IPS-15b (cell line): ENCODE data around the gene ADAMTS18.

Experiments
- H3K27me3 ChIP-seq: one replicate; pipeline ENCODE4 v1.6.1; 2013; ENCODE audit warnings: low read length; ENCODE audit not compliant: control insufficient read depth, insufficient read depth
- H3K36me3 ChIP-seq: one replicate; pipeline ENCODE4 v1.6.1; 2013; ENCODE audit warnings: low read length; ENCODE audit not compliant: control insufficient read depth, insufficient read depth
- H3K4me1 ChIP-seq: one replicate; pipeline ENCODE4 v1.6.1; 2013; ENCODE audit warnings: mild to moderate bottlenecking, low read length; ENCODE audit not compliant: control insufficient read depth, insufficient read depth
- H3K4me3 ChIP-seq: one replicate; pipeline ENCODE4 v1.5.1; 2013; ENCODE audit warnings: low read depth, low read length
- H3K9ac ChIP-seq: one replicate; pipeline ENCODE4 v1.6.1; 2013; ENCODE audit warnings: low read depth, mild to moderate bottlenecking, low read length
- H3K9me3 ChIP-seq: one replicate; pipeline ENCODE4 v1.6.1; 2013; ENCODE audit warnings: mild to moderate bottlenecking, low read length; ENCODE audit not compliant: control insufficient read depth, insufficient read depth

ADAMTS18 gene

GRCh38 chr16:77336637-77337036, 98.2 kb downstream of the ADAMTS18 start:
- no peaks in the 10 kb centered on the region for H3K36me3 ChIP-seq
- H3K9me3 ChIP-seq, result no peaks in the 10 kb centered on the region
- H3K4me3 ChIP-seq, result no peak overlapping the region
- H3K4me1 ChIP-seq, result peaks cover 17% of the 10 kb centered on the region
- no peaks in the 10 kb centered on the region for H3K27me3 ChIP-seq
- H3K9ac ChIP-seq, result no peak overlapping the region

GRCh38 chr16:77335652-77336234, 99.1 kb downstream of the ADAMTS18 start:
- H3K36me3 ChIP-seq, result no peaks in the 10 kb centered on the region
- peaks cover 17% of the 10 kb centered on the region for H3K4me1 ChIP-seq
- no peak overlapping the region for H3K4me3 ChIP-seq
- H3K27me3 ChIP-seq, result no peaks in the 10 kb centered on the region
- H3K9me3 ChIP-seq, result no peaks in the 10 kb centered on the region
- H3K9ac ChIP-seq, result no peak overlapping the region

DNA sequence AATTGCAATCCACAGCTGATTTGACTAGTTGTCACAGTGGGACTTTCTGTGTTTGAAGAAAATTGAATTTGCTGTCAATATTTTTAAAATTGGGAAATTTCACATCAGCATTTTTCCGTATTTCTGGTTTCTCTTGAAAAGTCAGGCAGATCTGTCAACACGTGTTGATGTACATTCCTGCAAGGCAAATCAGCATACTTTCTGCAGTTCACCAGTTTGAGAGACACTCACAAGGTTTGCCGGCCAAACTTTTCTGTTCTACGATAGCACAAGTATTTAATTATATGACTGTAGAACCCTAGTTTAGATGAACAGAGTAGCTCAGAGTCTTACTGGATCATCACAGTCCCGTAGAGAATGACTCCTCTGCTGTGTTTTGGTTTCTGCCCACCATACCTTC, 102.0 kb downstream of the ADAMTS18 start:
- Histone ChIP-seq H3K4me1 (peaks cover 17% of the 10 kb centered on the region), H3K9me3 (no peaks in the 10 kb centered on the region), H3K4me3 (no peak overlapping the region), H3K36me3 (no peaks in the 10 kb centered on the region), H3K27me3 (no peaks in the 10 kb centered on the region), H3K9ac (no peak overlapping the region)

GRCh38 chr16:77331802-77332586, 102.8 kb downstream of the ADAMTS18 start:
- H3K4me1 ChIP-seq, result peaks cover 11% of the 10 kb centered on the region
- no peak overlapping the region for H3K4me3 ChIP-seq
- no peaks in the 10 kb centered on the region for H3K27me3 ChIP-seq
- no peaks in the 10 kb centered on the region for H3K36me3 ChIP-seq
- H3K9me3 ChIP-seq, result no peaks in the 10 kb centered on the region
- H3K9ac ChIP-seq, result no peak overlapping the region

- no peaks in the 10 kb centered on the region for H3K36me3 ChIP-seq
- no peak overlapping the region for H3K9ac ChIP-seq
- H3K4me3 ChIP-seq, result no peak overlapping the region
- H3K4me1 ChIP-seq, result peaks cover 3% of the 10 kb centered on the region
- H3K27me3 ChIP-seq, result no peaks in the 10 kb centered on the region
- no peaks in the 10 kb centered on the region for H3K9me3 ChIP-seq
Observed at GRCh38 chr16:77331043-77331442, 103.8 kb downstream of the ADAMTS18 start.

DNA sequence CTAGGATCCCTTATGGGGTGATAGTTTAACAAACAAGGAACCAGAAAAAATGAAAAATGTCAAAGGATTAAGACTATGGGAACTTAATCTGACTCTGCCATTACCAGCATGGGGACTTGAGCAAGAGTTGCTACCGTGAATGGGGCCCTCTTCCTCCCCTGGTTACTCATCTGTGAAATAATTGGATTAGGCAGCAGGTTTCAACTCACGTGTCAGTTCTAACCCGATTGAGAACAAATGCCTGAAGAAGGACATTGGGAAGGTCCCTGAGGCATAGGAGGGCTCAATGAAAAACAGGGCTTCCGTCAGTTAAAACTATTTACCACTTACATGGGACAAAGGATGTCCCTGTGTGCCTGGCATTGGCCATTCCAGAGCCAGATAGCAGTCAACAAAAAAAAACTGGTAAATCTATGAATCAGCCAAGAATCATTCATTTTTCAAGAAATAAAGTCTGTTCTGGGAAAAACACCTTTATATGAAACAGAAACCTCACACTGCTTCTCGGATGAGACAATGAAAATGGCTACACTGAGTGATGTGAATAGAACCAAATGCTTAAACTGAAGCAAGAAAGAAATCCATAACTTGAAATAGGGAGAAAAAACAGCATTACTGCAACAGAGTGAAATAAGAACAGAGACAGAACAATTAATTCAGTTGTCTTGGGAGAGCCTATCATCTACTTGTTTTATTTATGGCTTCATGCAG, 104.3 kb downstream of the ADAMTS18 start:
- Histone ChIP-seq H3K9me3 (no peaks in the 10 kb centered on the region), H3K36me3 (no peaks in the 10 kb centered on the region), H3K4me1 (no peaks in the 10 kb centered on the region), H3K9ac (no peak overlapping the region), H3K4me3 (no peak overlapping the region), H3K27me3 (no peaks in the 10 kb centered on the region)

- no peaks in the 10 kb centered on the region for H3K4me1 ChIP-seq
- H3K27me3 ChIP-seq, result no peaks in the 10 kb centered on the region
- H3K9ac ChIP-seq, result no peak overlapping the region
- H3K9me3 ChIP-seq, result no peaks in the 10 kb centered on the region
- H3K36me3 ChIP-seq, result no peaks in the 10 kb centered on the region
- H3K4me3 ChIP-seq, result no peak overlapping the region
Observed at GRCh38 chr16:77328768-77329167, 106.1 kb downstream of the ADAMTS18 start.

GRCh38 chr16:77328274-77328673, 106.6 kb downstream of the ADAMTS18 start:
- Histone ChIP-seq H3K9me3 (no peaks in the 10 kb centered on the region), H3K4me3 (no peak overlapping the region), H3K4me1 (no peaks in the 10 kb centered on the region), H3K27me3 (no peaks in the 10 kb centered on the region), H3K9ac (no peak overlapping the region), H3K36me3 (no peaks in the 10 kb centered on the region)

DNA sequence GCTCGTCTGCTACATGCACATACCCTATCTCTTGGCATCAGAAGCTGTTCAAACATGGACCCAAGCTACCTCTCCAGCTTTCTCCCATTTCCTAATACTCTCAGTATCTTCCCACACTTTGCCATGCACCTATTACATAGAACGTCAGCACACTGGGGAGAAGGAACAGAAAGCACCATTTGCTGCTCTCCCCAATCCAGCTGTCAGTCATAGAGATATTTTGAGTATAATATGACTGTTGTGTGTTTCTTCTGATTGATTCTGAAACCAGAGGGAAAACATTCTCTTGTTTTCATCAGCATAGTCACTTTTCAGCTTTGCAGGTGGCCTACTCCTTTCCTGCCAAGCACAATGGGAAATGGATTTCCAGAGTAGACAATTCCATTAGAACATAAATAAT, 107.1 kb downstream of the ADAMTS18 start:
- no peaks in the 10 kb centered on the region for H3K4me1 ChIP-seq
- no peak overlapping the region for H3K9ac ChIP-seq
- no peak overlapping the region for H3K4me3 ChIP-seq
- no peaks in the 10 kb centered on the region for H3K9me3 ChIP-seq
- H3K36me3 ChIP-seq, result no peaks in the 10 kb centered on the region
- H3K27me3 ChIP-seq, result no peaks in the 10 kb centered on the region

GRCh38 chr16:77324729-77325128, 110.1 kb downstream of the ADAMTS18 start:
- Histone ChIP-seq H3K4me1 (no peaks in the 10 kb centered on the region), H3K9me3 (no peaks in the 10 kb centered on the region), H3K9ac (no peak overlapping the region), H3K4me3 (no peak overlapping the region), H3K27me3 (no peaks in the 10 kb centered on the region), H3K36me3 (no peaks in the 10 kb centered on the region)

DNA sequence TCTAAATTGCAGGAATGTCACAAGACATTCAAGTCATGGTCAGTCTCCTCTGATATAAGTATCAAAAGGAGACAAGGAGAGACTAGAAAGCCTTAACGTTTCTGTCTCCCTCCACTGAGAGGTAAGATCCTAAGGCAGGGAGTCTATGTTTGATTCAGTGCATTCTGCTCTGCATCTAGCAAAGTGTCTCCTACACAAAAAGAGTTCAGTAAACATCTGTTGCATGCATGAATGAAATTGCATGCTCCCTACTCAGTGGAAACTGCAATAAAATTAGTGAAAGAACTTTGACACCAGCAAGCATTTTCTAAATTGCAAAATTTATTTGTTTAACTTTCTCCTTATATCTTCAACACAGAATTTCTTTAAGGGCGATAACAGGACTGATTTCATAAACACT, 111.1 kb downstream of the ADAMTS18 start:
- no peaks in the 10 kb centered on the region for H3K36me3 ChIP-seq
- H3K9ac ChIP-seq, result no peak overlapping the region
- no peaks in the 10 kb centered on the region for H3K27me3 ChIP-seq
- no peaks in the 10 kb centered on the region for H3K9me3 ChIP-seq
- H3K4me3 ChIP-seq, result no peak overlapping the region
- H3K4me1 ChIP-seq, result no peaks in the 10 kb centered on the region

- Histone ChIP-seq H3K4me3 (no peak overlapping the region), H3K27me3 (no peaks in the 10 kb centered on the region), H3K9ac (no peak overlapping the region)
Observed at GRCh38 chr16:77322757-77323156, 112.1 kb downstream of the ADAMTS18 start.

More at GRCh38 chr16:77322757-77323156, 112.1 kb downstream of the ADAMTS18 start:
- Histone ChIP-seq H3K36me3 (no peaks in the 10 kb centered on the region), H3K9me3 (no peaks in the 10 kb centered on the region), H3K4me1 (no peaks in the 10 kb centered on the region)
